CD4-positive, alpha-beta T cell (primary cell): ENCODE results near the gene SCARB1. TPM values are rescaled to one million over a fixed set of nuclear protein-coding genes. Genes with fewer than 3 reads are reported as not detected.

Experiments
- ATAC-seq: fragments of 200-7000 bp; cut with Tn5 transposase; one replicate; pipeline ENCODE4 v1.10.0; 2022; ENCODE audit warnings: mild to moderate bottlenecking; ENCODE audit not compliant: poor library complexity
- CTCF ChIA-PET: fragments of 350-600 bp; sonication (Branson Sonifier 250); formaldehyde crosslinking; loops from one replicate; lab custom pipeline; 2021; ENCODE audit warnings: antibody characterized with exemption, inconsistent platforms; lab: Charles Lee
- POLR2A ChIA-PET: fragments of 350-600 bp; sonication (Branson Sonifier 250); formaldehyde crosslinking; loops from one replicate; lab custom pipeline; 2021; ENCODE audit warnings: antibody characterized with exemption, inconsistent platforms; lab: Charles Lee
- DNase-seq, 14 experiments: peaks; one replicate each; pipeline ENCODE4 v3.0.0-alpha.2; 2013 to 2020; ENCODE audit warnings: mixed read lengths in 2 of 14
- H3K27ac ChIP-seq, 2 donors: one replicate each; pipeline versions ENCODE4 v1.5.1 to v1.7.0; 2013; ENCODE audit warnings: low read length in 2 of 2, low read depth in 1 of 2, mild to moderate bottlenecking in 1 of 2
- H3K27me3 ChIP-seq, 2 experiments: 1 replicate in 1 of 2; 2 replicates in 1 of 2; pipeline versions ENCODE4 v1.6.1 to v1.7.0; 2013; ENCODE audit warnings: low read length in 2 of 2, control low read depth in 1 of 2, mild to moderate bottlenecking in 1 of 2, moderate library complexity in 1 of 2; ENCODE audit not compliant: insufficient read depth in 2 of 2, control insufficient read depth in 1 of 2
- H3K36me3 ChIP-seq: one replicate; pipeline ENCODE4 v1.6.1; 2013; ENCODE audit warnings: low read length, control low read depth; ENCODE audit not compliant: insufficient read depth
- H3K4me1 ChIP-seq: one replicate; pipeline ENCODE4 v1.6.1; 2013; ENCODE audit warnings: low read length, control low read depth; ENCODE audit not compliant: insufficient read depth
- H3K4me3 ChIP-seq: one replicate; pipeline ENCODE4 v1.5.1; 2013; ENCODE audit warnings: mild to moderate bottlenecking, low read length, moderate library complexity
- H3K9me3 ChIP-seq, 2 experiments: 1 replicate in 1 of 2; 2 replicates in 1 of 2; pipeline versions ENCODE4 v1.6.1 to v1.7.0; 2013; ENCODE audit warnings: low read length in 2 of 2, mild to moderate bottlenecking in 2 of 2, control low read depth in 1 of 2, moderate library complexity in 1 of 2; ENCODE audit not compliant: control insufficient read depth in 1 of 2, insufficient read depth in 1 of 2
- H3K27ac Mint-ChIP-seq: one replicate; pipeline ENCODE4 v1.8.0; 2020; ENCODE audit warnings: mixed read lengths
- H3K27me3 Mint-ChIP-seq: one replicate; pipeline ENCODE4 v1.8.0; 2021; ENCODE audit warnings: mixed read lengths
- H3K36me3 Mint-ChIP-seq: one replicate; pipeline ENCODE4 v1.8.0; 2021; ENCODE audit warnings: low read depth, mixed read lengths
- H3K4me1 Mint-ChIP-seq: one replicate; pipeline ENCODE4 v1.8.0; 2021; ENCODE audit warnings: low read depth, mixed read lengths
- H3K4me3 Mint-ChIP-seq: one replicate; pipeline ENCODE4 v1.8.0; 2020; ENCODE audit warnings: mild to moderate bottlenecking, mixed read lengths
- H3K9me3 Mint-ChIP-seq: one replicate; pipeline ENCODE4 v1.8.0; 2020; ENCODE audit warnings: mixed read lengths
- intact Hi-C, 2 experiments: fragments of 100-400 bp; cut with DNase I in 1 of 2; cut with micrococcal nuclease in 1 of 2; formaldehyde crosslinking; loops; one replicate each; pipeline versions ENCODE4 v1.15.1 to v1.9.0; 2023 to 2025; cut with DNase I, micrococcal nuclease
- total RNA-seq, 174 experiments: library from RNA in 2 of 174; stranded (reverse) in 2 of 174; gene quantifications; one replicate each; pipeline ENCODE4 v1.2.3 and lab custom pipeline; 2021 to 2026
- TF ChIP-seq, protein P1 (sequence below): fragments of 200-600 bp; IDR thresholded peaks from one replicate; pipeline ENCODE4 v1.8.0; 2022; ENCODE audit warnings: antibody characterized with exemption, mild to moderate bottlenecking

Gene SCARB1
- total RNA-seq, 2 experiments from 2014 or later = 2.3 to 3.7 TPM

- Histone ChIP-seq H3K27me3 (no peaks in the 10 kb centered on the region), H3K9me3 (no peaks in the 10 kb centered on the region), H3K4me1 (no peaks in the 10 kb centered on the region), H3K4me3 (no peak overlapping the region), H3K36me3 (no peaks in the 10 kb centered on the region), H3K27ac (no peak overlapping the region)
- Mint-ChIP-seq H3K27me3 (no peaks in the 10 kb centered on the region), H3K4me1 (no peaks in the 10 kb centered on the region), H3K9me3 (no peaks in the 10 kb centered on the region), H3K36me3 (no peaks in the 10 kb centered on the region), H3K27ac (no peak overlapping the region), H3K4me3 (no peak overlapping the region)
- ChIA-PET POLR2A (no interaction called here), CTCF (interaction anchor here (0.7 kb wide), 1 partner anchor 12 kb away, joined by 3 read pairs; no protein-coding TSS in a partner anchor)
- no peak for DNase-seq
- TF ChIP-seq, protein P1, sequence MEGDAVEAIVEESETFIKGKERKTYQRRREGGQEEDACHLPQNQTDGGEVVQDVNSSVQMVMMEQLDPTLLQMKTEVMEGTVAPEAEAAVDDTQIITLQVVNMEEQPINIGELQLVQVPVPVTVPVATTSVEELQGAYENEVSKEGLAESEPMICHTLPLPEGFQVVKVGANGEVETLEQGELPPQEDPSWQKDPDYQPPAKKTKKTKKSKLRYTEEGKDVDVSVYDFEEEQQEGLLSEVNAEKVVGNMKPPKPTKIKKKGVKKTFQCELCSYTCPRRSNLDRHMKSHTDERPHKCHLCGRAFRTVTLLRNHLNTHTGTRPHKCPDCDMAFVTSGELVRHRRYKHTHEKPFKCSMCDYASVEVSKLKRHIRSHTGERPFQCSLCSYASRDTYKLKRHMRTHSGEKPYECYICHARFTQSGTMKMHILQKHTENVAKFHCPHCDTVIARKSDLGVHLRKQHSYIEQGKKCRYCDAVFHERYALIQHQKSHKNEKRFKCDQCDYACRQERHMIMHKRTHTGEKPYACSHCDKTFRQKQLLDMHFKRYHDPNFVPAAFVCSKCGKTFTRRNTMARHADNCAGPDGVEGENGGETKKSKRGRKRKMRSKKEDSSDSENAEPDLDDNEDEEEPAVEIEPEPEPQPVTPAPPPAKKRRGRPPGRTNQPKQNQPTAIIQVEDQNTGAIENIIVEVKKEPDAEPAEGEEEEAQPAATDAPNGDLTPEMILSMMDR = no peak
- intact Hi-C loops = no loop called here
- no peak for ATAC-seq
These were observed 58.6 kb downstream of the SCARB1 start for GRCh38 chr12:124805050-124805449.

- TF ChIP-seq, protein P1 = no peak
- no peaks in the 10 kb centered on the region for H3K27me3 ChIP-seq
- H3K9me3 Mint-ChIP-seq = no peaks in the 10 kb centered on the region
- ChIA-PET CTCF (no interaction called here), POLR2A (no interaction called here)
- no peak overlapping the region for H3K4me3 Mint-ChIP-seq
- no peaks in the 10 kb centered on the region for H3K36me3 ChIP-seq
- H3K27ac Mint-ChIP-seq = no peak overlapping the region
- H3K4me1 ChIP-seq = no peaks in the 10 kb centered on the region
- no peaks in the 10 kb centered on the region for H3K9me3 ChIP-seq
- no peak overlapping the region for H3K4me3 ChIP-seq
- no peaks in the 10 kb centered on the region for H3K4me1 Mint-ChIP-seq
- no peaks in the 10 kb centered on the region for H3K27me3 Mint-ChIP-seq
- intact Hi-C loops = no loop called here
- DNase-seq (no peak), ATAC-seq (no peak)
- no peak overlapping the region for H3K27ac ChIP-seq
- no peaks in the 10 kb centered on the region for H3K36me3 Mint-ChIP-seq
These were observed 59.5 kb downstream of the SCARB1 start for GRCh38 chr12:124804011-124804621.

- Mint-ChIP-seq H3K4me1 (no peaks in the 10 kb centered on the region), H3K27me3 (no peaks in the 10 kb centered on the region), H3K27ac (no peak overlapping the region), H3K4me3 (no peak overlapping the region), H3K36me3 (no peaks in the 10 kb centered on the region), H3K9me3 (no peaks in the 10 kb centered on the region)
- no peaks in the 10 kb centered on the region for H3K9me3 ChIP-seq
- no peak overlapping the region for H3K4me3 ChIP-seq
- no peak overlapping the region for H3K27ac ChIP-seq
- CTCF ChIA-PET = no interaction called here
- POLR2A ChIA-PET = no interaction called here
- TF ChIP-seq, protein P1 = no peak
- no peak for ATAC-seq
- intact Hi-C loops = no loop called here
- no peaks in the 10 kb centered on the region for H3K27me3 ChIP-seq
- no peaks in the 10 kb centered on the region for H3K36me3 ChIP-seq
- no peaks in the 10 kb centered on the region for H3K4me1 ChIP-seq
- no peak for DNase-seq
These were observed 61.3 kb downstream of the SCARB1 start for GRCh38 chr12:124802361-124802760.
